Hematopoietic multipotent progenitor cell (in vitro differentiated cells): Measurements from ENCODE around the gene TSC22D4. TPM values are rescaled to one million over a fixed set of nuclear protein-coding genes. Genes with fewer than 3 reads are reported as not detected.

Source experiments
- DNase-seq, 3 donors: peaks; one replicate each; pipeline ENCODE4 v3.0.0-alpha.2; 2011 to 2015; ENCODE audit warnings: low read depth in 2 of 3, low spot score in 2 of 3
- total RNA-seq: library from RNA; depleted of rRNA; stranded (reverse); fragments of >200 nt; gene quantifications from one replicate; pipeline ENCODE4 v1.2.3, GENCODE V29; 2012

The TSC22D4 gene
- total RNA-seq, 1 donor: 60.9 TPM

DNA sequence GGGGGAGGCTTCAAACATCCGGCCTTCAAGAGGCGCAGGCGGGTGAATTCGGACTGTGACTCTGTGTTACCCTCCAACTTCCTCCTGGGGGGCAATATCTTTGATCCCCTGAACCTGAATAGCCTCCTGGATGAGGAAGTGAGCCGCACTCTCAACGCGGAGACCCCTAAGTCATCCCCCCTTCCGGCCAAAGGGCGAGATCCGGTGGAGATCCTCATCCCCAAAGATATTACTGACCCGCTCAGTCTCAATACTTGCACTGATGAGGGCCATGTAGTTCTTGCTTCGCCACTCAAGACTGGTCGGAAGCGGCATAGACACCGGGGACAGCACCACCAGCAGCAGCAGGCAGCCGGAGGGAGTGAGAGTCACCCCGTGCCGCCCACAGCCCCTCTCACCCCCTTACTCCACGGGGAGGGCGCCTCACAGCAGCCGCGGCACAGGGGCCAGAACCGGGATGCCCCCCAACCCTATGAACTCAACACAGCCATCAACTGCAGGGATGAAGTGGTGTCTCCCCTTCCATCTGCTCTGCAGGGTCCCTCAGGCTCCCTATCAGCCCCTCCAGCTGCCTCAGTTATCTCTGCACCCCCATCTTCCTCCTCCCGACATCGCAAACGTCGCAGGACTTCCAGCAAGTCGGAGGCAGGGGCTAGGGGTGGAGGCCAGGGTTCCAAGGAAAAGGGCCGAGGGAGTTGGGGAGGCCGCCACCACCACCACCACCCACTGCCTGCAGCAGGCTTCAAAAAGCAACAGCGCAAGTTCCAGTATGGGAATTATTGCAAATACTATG, 48.3 kb downstream of the TSC22D4 start:
- DNase-seq: no peak

DNA sequence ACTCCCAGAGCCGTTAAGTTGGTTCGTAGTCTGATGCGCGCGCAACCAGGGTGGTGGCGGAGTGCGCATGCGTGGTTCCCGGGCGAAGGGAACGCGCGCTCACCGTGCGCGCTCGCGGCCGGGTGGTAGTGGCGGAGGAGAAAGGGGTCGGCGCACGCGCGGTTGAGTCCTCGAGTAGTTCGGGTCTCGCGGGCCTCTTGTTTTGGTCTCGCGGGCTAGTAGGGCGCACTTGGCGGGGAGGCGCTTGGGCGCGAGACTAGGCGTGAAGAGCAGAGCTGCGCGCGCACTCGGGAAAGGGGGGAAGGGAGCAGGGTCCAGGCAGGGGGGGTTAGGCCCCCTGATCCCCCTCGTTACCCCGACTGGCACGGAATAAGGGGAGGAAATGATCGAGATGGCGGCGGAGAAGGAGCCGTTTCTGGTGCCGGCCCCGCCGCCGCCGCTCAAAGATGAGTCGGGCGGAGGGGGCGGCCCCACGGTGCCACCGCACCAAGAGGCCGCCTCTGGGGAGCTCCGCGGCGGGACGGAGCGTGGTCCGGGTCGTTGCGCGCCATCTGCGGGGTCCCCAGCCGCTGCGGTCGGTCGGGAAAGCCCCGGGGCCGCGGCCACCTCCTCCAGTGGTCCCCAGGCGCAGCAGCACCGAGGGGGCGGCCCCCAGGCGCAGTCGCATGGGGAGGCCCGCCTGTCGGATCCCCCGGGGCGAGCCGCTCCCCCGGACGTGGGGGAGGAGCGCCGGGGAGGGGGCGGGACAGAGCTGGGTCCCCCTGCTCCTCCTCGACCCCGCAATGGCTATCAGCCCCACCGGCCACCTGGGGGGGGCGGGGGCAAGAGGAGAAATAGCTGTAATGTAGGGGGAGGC, 49.1 kb downstream of the TSC22D4 start, which contains the start of gene MEPCE:
MEPCE (plus strand) TSS at position 195 of the 856 bp plus-strand sequence; CDS start at position 383, 188 bp downstream.
- peak; percentile 90 to 98 (median 97) for DNase-seq

GRCh38 chr7:100428967-100429636, 49.9 kb downstream of the TSC22D4 start:
- DNase-seq: peak; percentile 99 to 100 (median 100)

DNA sequence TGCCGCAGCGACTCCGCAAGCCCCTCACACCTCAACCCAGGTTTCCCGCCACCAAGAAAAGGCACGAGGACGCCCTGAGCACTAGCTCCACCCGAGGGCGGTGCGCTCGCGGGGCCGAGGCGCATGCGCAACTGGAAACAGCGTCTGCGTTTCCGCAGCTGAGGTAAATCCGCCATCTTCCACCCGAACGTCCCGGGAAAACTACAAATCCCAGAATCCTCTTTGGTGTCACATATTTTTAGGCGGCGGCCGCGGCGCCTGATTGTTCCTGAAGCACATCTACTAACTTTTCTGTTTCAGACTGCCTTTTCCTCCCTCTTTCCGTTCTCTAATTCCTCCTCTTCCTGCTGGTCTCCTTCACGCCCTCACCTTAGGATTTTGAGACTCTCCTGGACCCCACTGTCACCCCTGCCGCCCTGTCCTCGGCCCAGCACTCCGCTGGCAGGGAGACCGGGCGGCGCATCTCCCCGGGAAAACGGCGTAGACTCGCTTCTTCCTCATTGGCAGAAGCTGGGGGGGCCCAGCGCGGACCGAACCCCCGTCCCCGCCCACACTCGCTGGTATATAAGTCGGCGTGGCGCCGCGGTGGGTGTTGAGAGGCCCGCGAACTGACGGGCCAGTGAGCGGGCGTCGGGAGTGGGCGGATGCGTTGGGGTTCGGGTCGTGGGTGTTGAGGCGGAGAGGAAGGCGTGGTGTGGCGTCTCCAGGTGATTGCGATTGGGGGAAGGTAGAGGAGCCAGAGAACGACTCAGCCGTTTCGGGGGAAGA, 50.6 kb downstream of the TSC22D4 start, which contains the start of gene ZCWPW1:
ZCWPW1 (minus strand) TSS at position 505 of the 768 bp plus-strand sequence. CDS start 8,054 bp downstream, outside the sequence.
- peak; percentile 95 to 98 (median 97) for DNase-seq

DNA sequence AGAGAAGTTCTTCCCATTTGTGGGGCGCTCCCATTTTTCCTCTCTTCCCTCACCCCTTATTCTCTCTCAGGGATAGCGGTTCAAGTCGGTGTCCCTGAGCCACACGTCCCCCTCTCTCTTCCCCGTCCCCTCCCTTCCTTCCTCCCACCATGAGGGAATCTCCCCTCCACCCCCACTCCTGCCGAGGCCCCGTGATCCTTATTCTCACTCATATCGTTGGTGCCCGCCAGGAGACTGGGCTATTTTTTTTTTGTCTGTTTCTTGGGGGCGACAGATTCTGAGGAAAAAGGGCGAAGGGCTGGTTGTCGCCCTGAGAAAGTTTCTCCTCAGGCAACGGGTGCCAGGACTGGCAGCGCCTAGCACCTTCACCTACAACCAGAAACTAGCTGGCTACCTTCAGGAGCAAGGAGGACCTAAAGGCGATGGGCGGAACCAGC, 51.2 kb downstream of the TSC22D4 start:
- DNase-seq: no peak

DNA sequence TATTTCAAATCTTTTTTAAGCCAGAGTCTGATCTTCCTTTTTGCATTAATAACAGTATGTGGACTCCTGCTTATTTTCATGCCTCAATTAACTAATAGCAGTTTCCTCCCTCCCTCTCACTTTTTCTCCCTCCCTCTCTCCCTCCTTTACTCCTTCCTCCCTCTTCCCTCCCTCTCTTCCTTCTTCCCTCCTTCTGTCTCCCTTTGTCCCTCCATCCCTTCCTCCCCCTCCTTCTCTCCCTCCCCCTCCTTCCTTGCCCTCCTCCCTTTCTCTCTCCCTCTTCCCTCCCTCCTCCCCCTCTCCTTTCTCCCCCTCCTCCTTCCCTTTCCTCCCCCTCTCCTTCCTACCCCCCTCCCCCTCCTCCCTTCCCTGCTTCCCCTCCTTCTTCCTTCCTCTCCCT, 52.5 kb downstream of the TSC22D4 start:
- DNase-seq: no peak

GRCh38 chr7:100425347-100425746, 53.7 kb downstream of the TSC22D4 start:
- no peak for DNase-seq

GRCh38 chr7:100423315-100423714, 55.7 kb downstream of the TSC22D4 start:
- no peak for DNase-seq

DNA sequence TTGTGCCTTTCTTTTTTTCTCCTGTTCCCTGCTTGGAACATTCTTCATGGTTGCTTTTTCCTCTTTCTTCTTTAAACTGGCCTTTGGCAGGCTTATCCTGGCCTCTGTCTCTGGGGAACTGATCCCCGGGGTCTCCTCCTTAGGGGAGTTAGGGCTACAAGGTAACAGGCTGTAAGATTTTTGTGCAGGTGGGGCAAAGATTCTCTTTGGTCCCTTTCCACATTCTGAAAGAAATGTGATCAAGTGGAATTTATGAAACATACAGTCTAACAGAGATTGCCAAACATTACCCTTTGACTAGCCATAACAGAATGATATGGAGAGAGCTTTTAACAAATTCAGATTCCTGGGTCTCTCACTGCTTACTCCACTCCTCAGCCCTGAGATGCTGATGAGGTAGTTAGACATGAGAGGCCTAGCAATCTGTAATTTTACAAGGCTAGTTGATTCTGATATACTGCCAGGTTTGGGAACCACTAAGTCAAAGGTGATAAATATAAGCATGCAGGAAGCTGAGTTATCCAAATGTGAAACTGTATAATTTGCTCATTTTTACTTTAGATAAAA, 59.3 kb downstream of the TSC22D4 start:
- DNase-seq: no peak

- no peak for DNase-seq
Measured at GRCh38 chr7:100418930-100419659, 59.9 kb downstream of the TSC22D4 start.

Other genes starting within 250 kb of the TSC22D4 start
- gene SPDYE3, start 171.5 kb downstream of the TSC22D4 start, total RNA-seq: not detected
- 39.6 TPM for gene PILRB, start 121.1 kb downstream of the TSC22D4 start, total RNA-seq
- gene PILRA, start 105.7 kb downstream of the TSC22D4 start, total RNA-seq: 2.2 TPM
- 2.4 TPM for gene ZCWPW1, start 50.5 kb downstream of the TSC22D4 start, total RNA-seq
- gene MEPCE, start 49.4 kb downstream of the TSC22D4 start, total RNA-seq: 88.3 TPM
- gene PPP1R35, start 42.7 kb downstream of the TSC22D4 start, total RNA-seq: 43.1 TPM
- 0.27 TPM for gene SPACDR, start 15.0 kb downstream of the TSC22D4 start, total RNA-seq
- under 0.01 TPM for gene NYAP1, start 4.7 kb upstream of the TSC22D4 start, total RNA-seq
- 10.5 TPM for gene AGFG2, start 60.0 kb upstream of the TSC22D4 start, total RNA-seq
- 2.2 TPM for gene SAP25, start 94.7 kb upstream of the TSC22D4 start, total RNA-seq
- 109 TPM for gene LRCH4, start 106.9 kb upstream of the TSC22D4 start, total RNA-seq
- gene FBXO24, start 107.1 kb upstream of the TSC22D4 start, total RNA-seq: 0.81 TPM
- 0.81 TPM for gene PCOLCE, start 123.1 kb upstream of the TSC22D4 start, total RNA-seq
- 12.1 TPM for gene MOSPD3, start 133.3 kb upstream of the TSC22D4 start, total RNA-seq
- gene TFR2, start 162.3 kb upstream of the TSC22D4 start, total RNA-seq: 51.7 TPM
- gene ACTL6B, start 177.2 kb upstream of the TSC22D4 start, total RNA-seq: not detected
- gene GNB2, start 194.5 kb upstream of the TSC22D4 start, total RNA-seq: 121 TPM
- gene GIGYF1, start 215.0 kb upstream of the TSC22D4 start, total RNA-seq: 36.9 TPM
- gene POP7, start 226.9 kb upstream of the TSC22D4 start, total RNA-seq: 31.8 TPM
- not detected for gene EPO, start 241.3 kb upstream of the TSC22D4 start, total RNA-seq